ENCODE results near the gene CSGALNACT2. TPM values are rescaled to one million over a fixed set of nuclear protein-coding genes. Genes with fewer than 3 reads are reported as not detected.
"Not testable (repeated sequence)": the region's sequence is repeated elsewhere in the genome, so short reads cannot be mapped to it uniquely, and the experiment has no call there.

The CSGALNACT2 gene
- total RNA-seq, 2 experiments from 2014 or later = 36.2 to 41.0 TPM

DNA sequence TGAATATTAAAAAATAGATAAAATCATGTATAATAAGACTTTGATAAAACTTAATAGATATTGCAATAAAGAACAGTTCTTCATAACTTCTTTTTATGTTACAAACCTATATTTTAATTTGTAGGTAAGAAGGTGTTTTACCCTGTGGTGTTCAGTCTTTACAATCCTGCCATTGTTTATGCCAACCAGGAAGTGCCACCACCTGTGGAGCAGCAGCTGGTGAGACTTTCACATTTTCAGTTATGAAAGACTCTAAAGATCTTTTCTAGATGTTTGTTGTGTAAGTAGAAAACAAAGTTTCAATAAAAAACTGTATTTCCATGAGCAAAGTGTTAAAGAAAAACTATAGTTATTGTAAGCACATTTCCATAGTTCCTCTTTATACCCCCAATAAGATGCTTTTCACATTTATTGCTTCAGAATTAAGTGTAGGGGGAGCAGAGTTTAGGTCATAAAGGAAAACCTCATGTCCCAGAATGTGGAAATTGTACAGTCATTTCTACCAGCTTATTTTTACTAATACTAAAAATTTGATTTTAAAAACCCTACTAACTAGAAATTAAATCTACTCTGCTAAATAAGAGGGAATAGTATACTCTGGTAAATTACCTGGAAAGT, 28.7 kb downstream of the CSGALNACT2 start:
- POLR2A ChIA-PET = no interaction called here
- peaks cover 61% of the 10 kb centered on the region for H3K36me3 Mint-ChIP-seq (ENCODE audit: low read depth)
- H3K4me3 Mint-ChIP-seq = no peak overlapping the region
- peaks cover 28% of the 10 kb centered on the region for H3K4me1 Mint-ChIP-seq
- no peak overlapping the region for H3K27ac Mint-ChIP-seq
- DNase-seq = no peak
- no peaks in the 10 kb centered on the region for H3K9me3 Mint-ChIP-seq
- no peaks in the 10 kb centered on the region for H3K27me3 Mint-ChIP-seq
- CTCF ChIA-PET = interaction anchor here (1.0 to 1.5 kb wide), 2 partner anchors 15 to 384 kb away, joined by 3 read pairs; partner anchors contain the start of gene BMS1

DNA sequence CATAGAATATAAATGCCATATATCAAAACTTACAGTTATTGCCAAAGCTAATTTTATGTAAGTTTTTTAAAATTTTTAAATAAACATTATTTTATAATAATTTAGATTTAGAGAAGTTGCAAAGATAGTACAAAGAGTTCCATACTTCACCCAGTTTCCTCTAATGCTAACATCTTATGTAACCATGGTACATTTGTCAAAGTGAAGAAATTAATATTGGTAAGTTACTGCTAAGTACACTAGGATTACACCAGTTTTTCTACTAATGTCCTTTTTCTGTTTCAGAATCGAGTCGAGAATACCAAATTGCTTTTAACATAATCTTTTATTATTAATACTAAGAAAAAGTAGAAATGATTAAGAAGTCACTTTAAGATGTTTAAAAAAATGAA, 29.2 kb downstream of the CSGALNACT2 start:
- ChIA-PET POLR2A (no interaction called here), CTCF (interaction anchor here (1.0 to 1.5 kb wide), 2 partner anchors 15 to 385 kb away, joined by 3 read pairs; partner anchors contain the start of gene BMS1)
- Mint-ChIP-seq H3K4me1 (peaks cover 31% of the 10 kb centered on the region), H3K27ac (no peak overlapping the region), H3K36me3 (ENCODE audit: low read depth) (peaks cover 65% of the 10 kb centered on the region), H3K9me3 (no peaks in the 10 kb centered on the region), H3K4me3 (no peak overlapping the region), H3K27me3 (no peaks in the 10 kb centered on the region)
- no peak for DNase-seq

DNA sequence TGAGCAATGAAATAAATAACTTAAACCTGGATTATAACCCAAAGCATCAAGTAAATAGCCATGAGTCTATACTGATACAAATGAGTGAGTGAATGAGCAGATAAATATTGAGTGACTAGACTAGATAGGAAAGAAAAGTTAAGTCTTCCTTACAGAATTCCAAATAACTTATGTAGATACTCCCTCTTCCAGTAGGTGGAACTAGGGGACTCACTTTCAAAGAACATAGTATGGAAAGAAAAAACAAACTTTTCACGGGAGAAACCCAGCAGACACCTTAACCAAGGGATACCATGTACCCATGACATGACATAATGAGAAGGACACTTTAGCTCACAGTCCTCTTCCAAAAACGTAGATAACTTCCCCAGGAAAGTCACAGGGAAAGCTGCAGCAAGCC, 32.2 kb downstream of the CSGALNACT2 start:
- no peak overlapping the region for H3K4me3 Mint-ChIP-seq
- POLR2A ChIA-PET = no interaction called here
- peak overlapping the region; percentile 14 for H3K27ac Mint-ChIP-seq
- peaks cover 29% of the 10 kb centered on the region for H3K4me1 Mint-ChIP-seq
- CTCF ChIA-PET = interaction anchor here (1.2 to 1.3 kb wide), 2 partner anchors 11 to 20 kb away, joined by 4 to 5 read pairs; no protein-coding TSS in a partner anchor
- H3K9me3 Mint-ChIP-seq = no peaks in the 10 kb centered on the region
- peaks cover 66% of the 10 kb centered on the region for H3K36me3 Mint-ChIP-seq (ENCODE audit: low read depth)
- DNase-seq = no peak
- H3K27me3 Mint-ChIP-seq = no peaks in the 10 kb centered on the region

DNA sequence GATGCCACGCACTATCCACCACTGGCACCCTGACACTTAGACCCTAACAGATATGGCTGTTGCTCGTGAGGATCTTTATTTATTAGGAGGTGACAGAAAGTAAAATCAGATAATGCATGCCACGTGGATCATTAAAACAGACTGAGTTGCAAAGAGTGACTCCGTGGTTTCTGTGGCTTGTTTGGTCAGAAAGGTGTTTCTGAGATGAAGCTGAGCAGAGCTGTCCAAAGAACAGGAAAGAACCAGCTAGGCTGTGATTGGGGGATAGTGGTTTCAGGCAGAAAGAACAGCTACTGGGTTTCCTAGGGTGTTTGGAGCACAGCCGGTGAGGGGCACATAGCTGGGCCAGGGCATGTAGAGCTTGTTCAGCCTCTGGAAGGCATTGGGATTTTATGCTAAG, 34.4 kb downstream of the CSGALNACT2 start:
- Mint-ChIP-seq H3K4me1 (peaks cover 25% of the 10 kb centered on the region), H3K4me3 (no peak overlapping the region), H3K27me3 (no peaks in the 10 kb centered on the region), H3K36me3 (ENCODE audit: low read depth) (peaks cover 73% of the 10 kb centered on the region), H3K9me3 (no peaks in the 10 kb centered on the region), H3K27ac (no peak overlapping the region)
- ChIA-PET CTCF (interaction anchor here (0.7 to 1.4 kb wide), 3 partner anchors 22 to 32 kb away, joined by 4 read pairs; no protein-coding TSS in a partner anchor), POLR2A (interaction anchor here (0.6 kb wide), 1 partner anchor 20 kb away, joined by 3 read pairs; no protein-coding TSS in a partner anchor)
- no peak for DNase-seq

DNA sequence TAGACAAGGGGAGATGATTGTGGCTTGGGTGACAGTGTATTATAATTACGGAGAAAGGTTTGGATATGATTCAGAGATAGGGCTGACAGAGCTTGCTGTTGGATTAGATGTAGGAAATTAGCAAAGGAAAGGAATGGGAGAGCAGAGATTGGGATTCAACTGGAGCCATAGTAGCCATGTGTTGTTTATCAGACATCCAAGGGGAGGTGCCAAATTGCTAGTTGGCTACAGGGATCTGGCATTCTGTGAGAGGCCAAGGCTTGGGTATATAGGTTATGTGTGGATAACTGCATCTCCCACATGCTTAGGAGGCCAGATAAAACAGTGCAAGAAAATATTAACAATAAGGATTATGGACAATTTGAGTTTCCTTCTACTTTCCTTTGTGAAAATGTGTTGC, 34.9 kb downstream of the CSGALNACT2 start:
- H3K4me3 Mint-ChIP-seq = no peak overlapping the region
- POLR2A ChIA-PET = no interaction called here
- H3K9me3 Mint-ChIP-seq = no peaks in the 10 kb centered on the region
- DNase-seq = no peak
- H3K27me3 Mint-ChIP-seq = no peaks in the 10 kb centered on the region
- CTCF ChIA-PET = interaction anchor here (0.7 to 1.4 kb wide), 3 partner anchors 22 to 31 kb away, joined by 4 read pairs; no protein-coding TSS in a partner anchor
- H3K27ac Mint-ChIP-seq = no peak overlapping the region
- peaks cover 78% of the 10 kb centered on the region for H3K36me3 Mint-ChIP-seq (ENCODE audit: low read depth)
- H3K4me1 Mint-ChIP-seq = peaks cover 25% of the 10 kb centered on the region

DNA sequence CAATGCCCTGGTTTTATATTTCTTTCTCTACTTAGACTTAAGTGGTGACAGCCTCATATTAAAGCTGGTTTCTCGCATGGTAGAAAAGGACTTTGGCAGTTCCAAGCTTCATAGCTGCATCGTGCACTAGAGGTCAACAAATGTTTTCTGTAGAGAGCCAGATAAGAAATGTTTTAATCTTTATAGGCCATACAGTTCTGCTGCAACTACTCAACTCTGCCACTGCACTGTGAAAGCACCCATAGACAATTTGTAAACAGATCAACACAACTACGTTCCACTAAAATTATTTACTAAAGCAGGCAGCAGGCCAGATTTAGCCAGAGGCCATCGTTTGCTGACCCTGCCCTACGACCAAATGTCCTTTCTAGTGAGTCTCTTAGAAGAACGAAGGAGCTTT, 36.7 kb downstream of the CSGALNACT2 start:
- Mint-ChIP-seq H3K27ac (no peak overlapping the region), H3K4me3 (no peak overlapping the region), H3K36me3 (ENCODE audit: low read depth) (peaks cover 77% of the 10 kb centered on the region), H3K27me3 (no peaks in the 10 kb centered on the region), H3K4me1 (peaks cover 25% of the 10 kb centered on the region), H3K9me3 (peaks cover 2% of the 10 kb centered on the region)
- no peak for DNase-seq
- CTCF ChIA-PET = interaction anchor here (0.6 to 1.5 kb wide), 3 partner anchors 19 to 265 kb away, joined by 3 to 4 read pairs (median 3); no protein-coding TSS in a partner anchor
- POLR2A ChIA-PET = no interaction called here

DNA sequence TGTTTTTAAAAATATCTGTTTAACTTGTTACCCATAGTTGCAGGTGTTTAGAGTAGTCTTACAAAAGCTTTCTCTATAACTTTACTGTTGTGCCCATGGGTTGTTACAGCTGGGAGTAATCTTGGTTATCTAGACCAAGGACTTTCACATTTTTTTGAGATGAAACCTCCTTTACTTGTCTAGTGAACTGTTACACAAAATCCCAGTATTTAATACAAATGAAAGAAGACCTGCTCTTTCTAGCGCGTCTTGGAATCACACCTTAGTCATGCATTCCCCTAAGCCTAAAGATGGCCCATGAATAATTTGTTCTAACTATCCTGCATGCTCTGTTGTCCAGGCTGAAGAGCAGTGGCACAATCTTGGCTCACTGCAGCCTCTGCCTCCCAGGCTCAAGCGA, 38.0 kb downstream of the CSGALNACT2 start:
- Mint-ChIP-seq H3K4me1 (peaks cover 20% of the 10 kb centered on the region), H3K4me3 (no peak overlapping the region), H3K27ac (no peak overlapping the region), H3K9me3 (peaks cover 2% of the 10 kb centered on the region), H3K36me3 (ENCODE audit: low read depth) (peaks cover 79% of the 10 kb centered on the region), H3K27me3 (no peaks in the 10 kb centered on the region)
- CTCF ChIA-PET = interaction anchor here (1.1 to 1.4 kb wide), 2 partner anchors 17 to 26 kb away, joined by 3 to 6 read pairs; no protein-coding TSS in a partner anchor
- DNase-seq = no peak
- POLR2A ChIA-PET = no interaction called here

DNA sequence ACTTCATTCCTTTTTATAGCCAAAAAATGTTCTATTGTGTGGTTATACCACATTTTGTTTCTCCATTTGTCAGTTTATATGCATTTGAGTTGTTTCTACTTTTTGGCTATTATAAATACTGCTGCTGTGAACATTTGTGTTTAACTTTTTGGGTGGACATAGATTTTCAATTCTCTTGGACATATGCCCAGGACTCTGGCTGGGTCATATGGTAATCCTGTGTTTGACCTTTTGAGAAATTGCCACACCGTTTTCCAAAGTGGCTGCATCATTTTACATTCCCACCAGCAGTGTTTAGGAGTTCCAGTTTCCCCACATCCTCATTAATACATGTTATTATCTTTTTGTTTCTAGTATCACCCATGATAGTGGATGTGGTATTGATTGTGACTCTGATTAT, 39.4 kb downstream of the CSGALNACT2 start:
- H3K9me3 Mint-ChIP-seq = peaks cover 2% of the 10 kb centered on the region
- H3K27me3 Mint-ChIP-seq = no peaks in the 10 kb centered on the region
- H3K27ac Mint-ChIP-seq = no peak overlapping the region
- DNase-seq = no peak
- ChIA-PET CTCF (no interaction called here), POLR2A (no interaction called here)
- peaks cover 9% of the 10 kb centered on the region for H3K4me1 Mint-ChIP-seq
- H3K4me3 Mint-ChIP-seq = no peak overlapping the region
- H3K36me3 Mint-ChIP-seq (ENCODE audit: low read depth) = peaks cover 74% of the 10 kb centered on the region

DNA sequence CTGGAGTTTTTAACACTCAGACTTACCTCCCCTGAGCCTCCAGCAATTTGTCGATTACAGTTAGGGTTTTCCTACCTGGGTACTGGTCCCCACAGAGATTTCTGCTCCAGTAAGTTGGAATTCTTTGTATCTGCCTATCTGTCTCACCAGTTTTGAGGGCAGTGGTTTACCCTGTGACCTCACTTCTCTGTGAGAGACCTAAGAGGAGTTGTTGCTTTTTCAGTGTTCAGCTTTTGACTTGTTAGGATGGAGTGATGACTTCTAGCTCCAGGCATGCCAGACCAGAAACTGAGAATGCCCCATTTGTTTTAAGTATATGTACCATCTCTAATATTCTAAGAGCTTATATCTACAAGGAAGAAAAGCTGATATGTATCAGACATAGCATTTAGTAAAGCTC, 42.9 kb downstream of the CSGALNACT2 start:
- Mint-ChIP-seq H3K36me3 (ENCODE audit: low read depth) (peaks cover 76% of the 10 kb centered on the region), H3K9me3 (peaks cover 2% of the 10 kb centered on the region)

DNA sequence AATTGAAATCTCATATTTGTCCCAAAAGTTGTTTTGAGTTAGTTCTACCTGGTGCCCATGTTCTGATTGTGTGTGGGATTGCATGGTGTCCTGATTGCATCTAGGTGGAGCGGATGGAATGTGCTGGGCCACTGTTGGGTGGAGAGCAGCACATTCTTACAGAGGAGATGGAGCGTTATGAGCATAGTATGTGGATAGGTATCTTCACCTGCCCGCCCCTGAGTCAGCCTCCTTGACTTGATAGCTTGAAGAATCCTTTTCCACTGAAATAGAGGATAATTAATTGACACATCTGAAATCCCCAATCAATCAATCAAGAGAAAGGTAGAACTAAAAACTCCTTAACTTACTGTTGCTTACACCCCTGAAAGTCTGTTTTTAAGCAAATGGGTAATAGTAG, 45.5 kb downstream of the CSGALNACT2 start:
- H3K4me3 Mint-ChIP-seq, H3K9me3 Mint-ChIP-seq, DNase-seq, CTCF ChIA-PET, H3K27me3 Mint-ChIP-seq, POLR2A ChIA-PET, H3K4me1 Mint-ChIP-seq, H3K27ac Mint-ChIP-seq: not testable (repeated sequence)
- peaks cover 76% of the 10 kb centered on the region for H3K36me3 Mint-ChIP-seq (ENCODE audit: low read depth)

More for the DNA sequence above, 42.9 kb downstream of the CSGALNACT2 start:
- ChIA-PET CTCF (interaction anchor here (0.8 to 1.4 kb wide), 2 partner anchors 10 to 16 kb away, joined by 3 to 5 read pairs; no protein-coding TSS in a partner anchor), POLR2A (no interaction called here)
- DNase-seq = no peak
- H3K4me3 Mint-ChIP-seq = no peak overlapping the region
- peaks cover 4% of the 10 kb centered on the region for H3K4me1 Mint-ChIP-seq
- no peaks in the 10 kb centered on the region for H3K27me3 Mint-ChIP-seq
- no peak overlapping the region for H3K27ac Mint-ChIP-seq

DNA sequence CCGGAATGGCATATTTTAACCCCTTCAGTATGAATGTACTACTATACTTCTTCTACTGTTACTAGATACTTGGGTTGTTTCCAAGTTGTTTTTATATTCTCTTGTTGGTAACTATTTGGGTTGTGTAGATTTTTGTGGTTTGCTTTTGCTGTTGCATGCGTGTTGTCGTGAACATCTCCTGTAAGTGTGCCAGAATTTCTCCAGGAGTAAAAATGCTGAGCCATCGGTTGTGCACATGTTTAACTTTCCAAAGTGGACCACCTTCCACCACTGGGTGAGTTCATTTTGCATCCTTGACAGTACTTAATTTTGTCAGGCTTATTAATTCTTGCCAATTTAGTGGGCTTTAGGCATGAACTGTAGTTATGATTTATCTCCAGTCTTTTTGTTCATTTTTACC, 47.9 kb downstream of the CSGALNACT2 start:
- Mint-ChIP-seq H3K36me3 (ENCODE audit: low read depth) (peaks cover 55% of the 10 kb centered on the region), H3K9me3 (no peaks in the 10 kb centered on the region), H3K27me3 (no peaks in the 10 kb centered on the region), H3K27ac (no peak overlapping the region), H3K4me3 (no peak overlapping the region), H3K4me1 (no peaks in the 10 kb centered on the region)
- CTCF ChIA-PET = no interaction called here
- POLR2A ChIA-PET = no interaction called here
- DNase-seq = no peak

DNA sequence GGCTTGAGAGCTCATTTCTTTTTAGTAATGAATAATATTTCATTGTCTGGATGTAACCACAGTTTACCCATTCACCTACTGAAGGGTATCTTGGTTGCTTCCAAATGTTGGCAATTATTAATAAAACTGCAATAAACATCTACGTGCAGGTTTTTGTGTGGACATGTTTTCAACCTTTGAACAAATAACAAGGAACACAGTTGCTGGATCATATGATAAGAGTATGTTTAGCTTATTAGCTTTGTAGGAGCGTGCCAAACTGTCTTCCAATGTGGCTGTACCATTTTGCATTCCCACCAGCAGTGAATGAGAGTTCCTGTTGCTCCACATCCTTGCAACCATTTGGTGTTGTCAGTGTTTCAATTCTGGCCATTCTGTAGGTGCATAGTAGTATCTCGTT, 49.0 kb downstream of the CSGALNACT2 start:
- Mint-ChIP-seq H3K27ac (no peak overlapping the region), H3K36me3 (ENCODE audit: low read depth) (peaks cover 49% of the 10 kb centered on the region), H3K27me3 (no peaks in the 10 kb centered on the region), H3K4me3 (no peak overlapping the region), H3K4me1 (no peaks in the 10 kb centered on the region), H3K9me3 (no peaks in the 10 kb centered on the region)
- ChIA-PET POLR2A (no interaction called here), CTCF (interaction anchor here (0.7 kb wide), 1 partner anchor 161 kb away, joined by 3 read pairs; no protein-coding TSS in a partner anchor)
- no peak for DNase-seq

DNA sequence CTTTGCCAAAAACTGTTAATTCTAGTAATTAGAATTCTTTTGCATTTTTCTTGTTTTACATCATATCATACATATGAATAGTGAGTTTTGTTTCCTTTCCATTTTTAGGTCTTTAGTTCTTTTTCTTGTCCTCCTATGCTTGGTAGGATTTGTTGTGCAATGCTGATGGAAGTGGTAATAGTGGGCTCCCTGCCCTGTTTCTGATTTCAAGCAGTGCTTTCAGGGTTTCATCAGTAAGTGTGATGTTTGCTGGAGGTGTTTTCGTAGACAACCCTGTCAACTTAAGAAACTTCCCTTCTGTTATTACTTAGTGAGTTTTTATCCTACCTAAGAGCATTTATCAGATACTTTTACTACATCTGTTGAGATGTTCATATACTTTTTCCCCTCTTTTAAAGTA, 50.5 kb downstream of the CSGALNACT2 start:
- Mint-ChIP-seq H3K9me3 (no peaks in the 10 kb centered on the region), H3K4me3 (no peak overlapping the region), H3K27me3 (no peaks in the 10 kb centered on the region), H3K4me1 (no peaks in the 10 kb centered on the region), H3K27ac (no peak overlapping the region), H3K36me3 (ENCODE audit: low read depth) (peaks cover 35% of the 10 kb centered on the region)
- CTCF ChIA-PET = no interaction called here
- no peak for DNase-seq
- POLR2A ChIA-PET = no interaction called here

DNA sequence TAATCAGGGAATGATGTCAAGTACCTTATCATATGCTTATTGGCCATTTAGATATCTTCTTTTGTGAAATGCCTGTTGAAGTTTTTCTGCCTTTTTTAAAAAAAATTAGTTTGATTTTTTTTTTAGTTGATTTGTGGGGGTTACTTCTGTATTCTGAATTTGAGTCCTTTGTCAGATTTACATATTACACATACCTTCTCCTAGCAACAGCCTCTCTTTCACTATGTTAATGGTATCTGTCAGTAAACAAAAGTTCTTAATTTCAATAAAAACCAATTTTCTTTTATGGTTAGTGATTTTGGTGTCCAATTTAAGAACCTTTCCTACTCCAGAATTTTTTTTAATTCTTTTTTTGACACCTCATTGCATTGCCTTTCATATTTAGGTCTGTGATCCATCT, 52.0 kb downstream of the CSGALNACT2 start:
- peaks cover 29% of the 10 kb centered on the region for H3K36me3 Mint-ChIP-seq (ENCODE audit: low read depth)
- H3K27ac Mint-ChIP-seq = no peak overlapping the region
- no peaks in the 10 kb centered on the region for H3K27me3 Mint-ChIP-seq
- DNase-seq = no peak
- POLR2A ChIA-PET = no interaction called here
- no peaks in the 10 kb centered on the region for H3K4me1 Mint-ChIP-seq
- CTCF ChIA-PET = interaction anchor here (1.8 kb wide), 1 partner anchor 20 kb away, joined by 4 read pairs; no protein-coding TSS in a partner anchor
- H3K4me3 Mint-ChIP-seq = no peak overlapping the region
- no peaks in the 10 kb centered on the region for H3K9me3 Mint-ChIP-seq

Data from activated CD4-positive, alpha-beta T cell treated with anti-CD3 and anti-CD28 coated beads, Interleukin-2, amount 10 ng/mL, durations not matched to agents 7 days and 5 days (primary cell).